Osteocyte (in vitro differentiated cells): ENCODE data around the gene CSNK1A1L. TPM values are rescaled to one million over a fixed set of nuclear protein-coding genes. Genes with fewer than 3 reads are reported as not detected.

Source experiments
- DNase-seq: peaks from one replicate; pipeline ENCODE4 v3.0.0; 2021; ENCODE audit warnings: mixed read lengths; ENCODE audit not compliant: unreplicated experiment; ENCODE audit errors: extremely low spot score
- H3K27ac Mint-ChIP-seq: one replicate; pipeline ENCODE4 v1.8.0; 2021; ENCODE audit warnings: mild to moderate bottlenecking, mixed read lengths; ENCODE audit not compliant: unreplicated experiment
- H3K27me3 Mint-ChIP-seq: one replicate; pipeline ENCODE4 v1.8.0; 2021; ENCODE audit warnings: mixed read lengths; ENCODE audit not compliant: unreplicated experiment
- H3K36me3 Mint-ChIP-seq: one replicate; pipeline ENCODE4 v1.8.0; 2021; ENCODE audit warnings: mixed read lengths; ENCODE audit not compliant: unreplicated experiment
- H3K4me1 Mint-ChIP-seq: one replicate; pipeline ENCODE4 v1.8.0; 2021; ENCODE audit warnings: mixed read lengths; ENCODE audit not compliant: unreplicated experiment
- H3K4me3 Mint-ChIP-seq: one replicate; pipeline ENCODE4 v1.8.0; 2021; ENCODE audit warnings: mild to moderate bottlenecking, moderate library complexity, mixed read lengths; ENCODE audit not compliant: unreplicated experiment
- H3K9me3 Mint-ChIP-seq: one replicate; pipeline ENCODE4 v1.8.0; 2021; ENCODE audit warnings: mixed read lengths; ENCODE audit not compliant: unreplicated experiment
- CTCF ChIP-seq: fragments of 200-600 bp; sonication (generic); IDR thresholded peaks from 2 replicates; pipeline ENCODE4 v1.5.0; 2021; ENCODE audit warnings: antibody characterized with exemption, mild to moderate bottlenecking, moderate library complexity
- total RNA-seq: library from RNA; stranded (reverse); gene quantifications from 2 replicates; pipeline ENCODE4 v1.2.1, GENCODE V29; 2021

The CSNK1A1L gene
- total RNA-seq, 1 donor from 2014 or later: not detected

DNA sequence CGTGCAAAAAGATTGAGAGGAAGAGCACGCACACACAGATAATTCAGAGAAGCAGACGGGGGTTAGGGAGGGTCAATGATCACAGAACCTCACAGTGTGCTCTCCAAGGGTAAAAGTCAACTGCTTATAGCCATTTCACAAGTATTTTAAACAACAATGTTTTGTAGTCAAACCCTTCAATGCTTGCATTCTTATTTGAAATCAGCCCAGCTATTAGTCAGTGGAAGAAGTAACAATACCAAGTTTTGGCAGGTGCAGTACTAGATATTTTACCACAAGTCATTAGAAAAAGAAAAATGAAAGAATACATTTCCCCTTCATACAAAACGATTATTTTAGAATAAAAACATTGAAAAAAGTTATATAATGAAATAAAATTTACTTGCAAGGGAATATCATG lies 2.6 kb downstream of the CSNK1A1L start:
- Mint-ChIP-seq H3K9me3 (no peaks in the 10 kb centered on the region), H3K36me3 (no peaks in the 10 kb centered on the region), H3K27me3 (no peaks in the 10 kb centered on the region), H3K27ac (no peak overlapping the region), H3K4me1 (no peaks in the 10 kb centered on the region), H3K4me3 (no peak overlapping the region)
- TF ChIP-seq CTCF: no peak
- no peak for DNase-seq

DNA sequence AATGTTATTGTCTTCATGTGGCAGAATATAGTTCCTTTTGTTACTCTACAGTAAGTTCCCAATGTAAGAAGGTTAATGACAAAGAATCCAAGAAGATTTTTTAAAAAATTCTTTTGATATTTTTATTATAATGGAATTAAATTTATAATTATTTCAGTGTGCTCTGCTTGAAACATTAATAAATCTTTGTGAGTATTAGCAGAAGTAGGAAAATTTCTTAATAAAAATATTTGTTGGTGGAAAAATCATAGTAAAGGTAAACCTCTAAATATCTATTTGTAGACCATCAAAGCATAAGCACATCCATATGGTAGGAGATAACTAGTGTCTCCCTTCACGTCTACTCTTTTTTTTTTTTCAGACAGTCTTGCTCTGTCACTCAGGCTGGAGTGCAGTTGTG lies 4.3 kb downstream of the CSNK1A1L start:
- H3K27ac Mint-ChIP-seq: no peak overlapping the region
- no peak for TF ChIP-seq CTCF
- no peaks in the 10 kb centered on the region for H3K4me1 Mint-ChIP-seq
- DNase-seq: no peak
- H3K4me3 Mint-ChIP-seq: no peak overlapping the region
- H3K27me3 Mint-ChIP-seq: no peaks in the 10 kb centered on the region
- no peaks in the 10 kb centered on the region for H3K36me3 Mint-ChIP-seq
- H3K9me3 Mint-ChIP-seq: no peaks in the 10 kb centered on the region

DNA sequence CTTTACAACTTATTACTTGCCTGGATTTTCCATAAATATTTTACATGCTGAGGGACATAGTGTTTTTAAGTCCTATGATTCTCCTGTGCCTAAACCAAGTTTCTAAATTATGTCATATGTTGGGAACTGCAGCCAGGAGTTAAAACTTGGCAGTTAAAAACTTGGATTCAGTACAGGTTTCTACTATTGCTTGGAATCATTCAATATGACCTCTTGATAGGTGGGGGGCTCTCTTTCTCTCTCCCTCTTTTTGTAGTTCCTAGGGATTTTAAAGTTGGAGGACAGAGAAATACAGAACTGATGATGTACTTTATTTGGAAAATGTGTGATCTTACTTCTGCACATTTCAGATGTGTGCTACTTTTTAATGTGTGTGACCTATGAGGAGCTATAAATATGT lies 4.7 kb downstream of the CSNK1A1L start:
- Mint-ChIP-seq H3K4me3 (no peak overlapping the region), H3K27me3 (no peaks in the 10 kb centered on the region), H3K4me1 (no peaks in the 10 kb centered on the region), H3K36me3 (no peaks in the 10 kb centered on the region), H3K9me3 (no peaks in the 10 kb centered on the region), H3K27ac (no peak overlapping the region)
- no peak for DNase-seq
- no peak for TF ChIP-seq CTCF

DNA sequence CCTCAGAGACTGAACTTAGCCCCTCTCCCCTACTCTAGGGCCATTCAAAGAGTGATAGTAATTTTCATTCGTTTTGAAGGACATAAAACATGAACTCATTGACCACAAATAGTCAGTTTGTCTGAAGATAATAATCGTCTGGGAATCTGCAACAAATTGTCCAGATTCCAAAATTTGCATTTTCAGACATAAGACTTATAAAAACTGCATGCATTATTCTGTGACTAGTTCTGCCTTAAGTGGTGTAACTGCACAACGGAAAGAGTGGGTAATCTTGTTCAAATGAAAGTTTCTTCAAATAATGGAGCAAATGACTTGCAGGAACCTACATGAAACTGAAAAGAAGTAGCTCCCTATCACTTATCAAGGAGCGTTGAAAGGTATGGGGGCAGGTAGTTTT lies 8.4 kb downstream of the CSNK1A1L start:
- Mint-ChIP-seq H3K27ac (no peak overlapping the region), H3K36me3 (no peaks in the 10 kb centered on the region), H3K4me1 (no peaks in the 10 kb centered on the region), H3K27me3 (no peaks in the 10 kb centered on the region), H3K4me3 (no peak overlapping the region), H3K9me3 (no peaks in the 10 kb centered on the region)
- DNase-seq: no peak
- TF ChIP-seq CTCF: no peak

DNA sequence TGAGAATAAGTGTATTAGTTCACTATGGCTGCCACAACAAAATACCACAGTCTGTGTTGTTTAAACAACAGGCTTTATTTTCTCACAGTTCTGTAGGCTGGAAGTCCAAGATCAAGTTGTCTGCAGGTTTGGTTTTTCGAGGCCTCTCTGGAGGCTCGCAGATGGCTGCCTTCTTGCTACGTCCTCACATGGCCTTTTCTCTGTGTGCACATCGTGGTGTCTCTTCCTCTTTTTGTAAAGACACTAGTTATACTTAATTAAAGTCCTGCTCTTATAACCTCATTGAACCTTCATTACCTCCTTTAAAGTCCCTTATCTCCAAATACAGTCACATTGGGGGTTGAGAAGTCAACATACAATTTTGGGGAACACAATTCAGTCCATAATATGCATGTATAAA lies 10.6 kb downstream of the CSNK1A1L start:
- Mint-ChIP-seq H3K4me1 (no peaks in the 10 kb centered on the region), H3K27me3 (no peaks in the 10 kb centered on the region), H3K27ac (no peak overlapping the region), H3K9me3 (no peaks in the 10 kb centered on the region), H3K36me3 (no peaks in the 10 kb centered on the region), H3K4me3 (no peak overlapping the region)
- no peak for DNase-seq
- no peak for TF ChIP-seq CTCF
